ENCODE results near the gene C12orf57. TPM values are rescaled to one million over a fixed set of nuclear protein-coding genes. Genes with fewer than 3 reads are reported as not detected.

The C12orf57 gene
- total RNA-seq, 1 donor from 2014 or later = 227 TPM

DNA sequence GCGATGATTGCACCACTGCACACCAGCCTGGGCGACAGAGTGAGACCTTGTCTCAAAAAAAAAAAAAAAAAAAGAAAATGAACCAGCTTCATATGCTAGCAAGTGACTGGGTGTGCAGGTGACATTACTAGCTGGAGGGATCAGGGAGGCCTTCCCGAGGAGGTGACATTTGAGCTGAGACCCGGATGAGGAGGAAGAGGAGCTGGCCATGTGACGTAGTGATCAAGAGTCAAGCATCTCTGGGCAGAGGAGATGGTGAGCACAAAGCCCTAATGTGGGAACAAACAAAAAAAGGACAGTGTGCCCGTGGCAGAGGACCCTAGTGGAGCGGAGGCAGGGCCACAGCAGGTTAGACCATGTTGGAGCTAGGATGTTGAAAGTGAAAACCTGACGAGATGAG is 3.8 kb downstream of the C12orf57 start:
- DNase-seq = no peak
- no peaks in the 10 kb centered on the region for H3K27me3 ChIP-seq (ENCODE audit: low read depth)
- no peaks in the 10 kb centered on the region for H3K9me3 ChIP-seq (replicated peaks)
- no peak overlapping the region for H3K4me3 ChIP-seq
- TF ChIP-seq, protein P1, sequence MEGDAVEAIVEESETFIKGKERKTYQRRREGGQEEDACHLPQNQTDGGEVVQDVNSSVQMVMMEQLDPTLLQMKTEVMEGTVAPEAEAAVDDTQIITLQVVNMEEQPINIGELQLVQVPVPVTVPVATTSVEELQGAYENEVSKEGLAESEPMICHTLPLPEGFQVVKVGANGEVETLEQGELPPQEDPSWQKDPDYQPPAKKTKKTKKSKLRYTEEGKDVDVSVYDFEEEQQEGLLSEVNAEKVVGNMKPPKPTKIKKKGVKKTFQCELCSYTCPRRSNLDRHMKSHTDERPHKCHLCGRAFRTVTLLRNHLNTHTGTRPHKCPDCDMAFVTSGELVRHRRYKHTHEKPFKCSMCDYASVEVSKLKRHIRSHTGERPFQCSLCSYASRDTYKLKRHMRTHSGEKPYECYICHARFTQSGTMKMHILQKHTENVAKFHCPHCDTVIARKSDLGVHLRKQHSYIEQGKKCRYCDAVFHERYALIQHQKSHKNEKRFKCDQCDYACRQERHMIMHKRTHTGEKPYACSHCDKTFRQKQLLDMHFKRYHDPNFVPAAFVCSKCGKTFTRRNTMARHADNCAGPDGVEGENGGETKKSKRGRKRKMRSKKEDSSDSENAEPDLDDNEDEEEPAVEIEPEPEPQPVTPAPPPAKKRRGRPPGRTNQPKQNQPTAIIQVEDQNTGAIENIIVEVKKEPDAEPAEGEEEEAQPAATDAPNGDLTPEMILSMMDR (IDR thresholded peaks at IDR 0.05; ENCODE audit: borderline replicate concordance) = no peak
- H3K4me1 ChIP-seq = peaks cover 41% of the 10 kb centered on the region
- intact Hi-C loops (cut with micrococcal nuclease) = no loop called here
- no peak overlapping the region for H3K27ac ChIP-seq (replicated peaks)
- H3K36me3 ChIP-seq = peaks cover 21% of the 10 kb centered on the region

DNA sequence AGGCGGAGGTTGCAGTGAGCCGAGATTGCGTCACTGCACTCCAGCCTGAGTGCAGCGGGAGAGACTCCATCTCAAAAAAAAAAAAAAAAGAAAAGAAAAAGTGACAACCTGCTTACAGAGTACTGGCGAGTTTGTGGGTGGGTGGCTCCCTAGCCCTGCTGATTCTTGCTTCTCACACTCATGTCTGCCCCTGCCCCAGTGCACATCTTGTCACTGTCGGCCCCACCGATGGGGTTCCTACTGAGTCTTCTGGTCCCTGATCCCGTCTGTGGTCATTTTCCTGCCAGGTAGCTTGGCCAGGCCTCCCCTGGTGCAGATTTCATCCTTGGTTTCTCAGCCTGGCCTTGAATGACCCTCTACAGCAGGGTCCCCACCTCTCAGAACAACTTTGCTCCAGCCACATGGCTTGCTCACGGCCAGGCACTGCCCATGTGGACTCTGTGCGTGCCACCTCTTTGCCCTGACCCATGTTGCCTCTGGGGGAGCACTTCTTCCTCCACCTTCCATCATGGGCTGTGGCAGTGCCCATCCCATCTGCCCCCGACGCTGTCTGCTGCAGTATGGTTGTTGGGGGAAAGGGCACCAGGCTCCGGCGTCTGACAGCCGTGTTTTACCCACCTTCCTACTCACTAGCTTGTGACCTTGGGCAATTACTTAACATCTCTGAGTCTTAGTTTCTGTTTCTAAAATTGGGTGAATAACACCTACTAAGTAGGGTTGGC is 5.2 kb downstream of the C12orf57 start:
- Histone ChIP-seq H3K27me3 (ENCODE audit: low read depth) (no peaks in the 10 kb centered on the region), H3K4me3 (no peak overlapping the region), H3K4me1 (peaks cover 42% of the 10 kb centered on the region), H3K9me3 (replicated peaks) (no peaks in the 10 kb centered on the region), H3K27ac (replicated peaks) (no peak overlapping the region), H3K36me3 (peaks cover 21% of the 10 kb centered on the region)
- peak; percentile 13 for DNase-seq
- TF ChIP-seq, protein P1 (IDR thresholded peaks at IDR 0.05; ENCODE audit: borderline replicate concordance) = no peak
- intact Hi-C loops (cut with micrococcal nuclease) = no loop called here

DNA sequence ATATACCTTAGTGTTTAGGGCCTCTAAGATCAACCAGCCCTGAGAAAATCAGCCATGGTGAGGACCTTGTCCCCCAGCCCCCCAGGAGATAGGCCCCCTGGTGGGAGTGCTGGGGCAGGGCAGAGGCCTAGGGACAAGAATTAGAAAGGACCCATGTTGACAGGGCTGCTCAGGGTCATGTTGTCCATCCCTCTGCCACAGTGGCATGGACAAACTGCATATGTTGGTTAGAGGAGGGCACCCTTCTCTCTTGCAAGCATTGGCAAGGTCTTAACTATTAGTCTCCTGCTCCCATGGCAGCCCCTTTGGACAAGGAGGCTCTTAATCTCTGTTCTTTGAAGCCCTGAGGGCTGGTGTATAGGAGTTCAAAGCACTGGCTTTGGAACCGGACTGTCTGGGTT is 6.6 kb downstream of the C12orf57 start:
- TF ChIP-seq, protein P1 (IDR thresholded peaks at IDR 0.05; ENCODE audit: borderline replicate concordance) = no peak
- H3K9me3 ChIP-seq (replicated peaks) = no peaks in the 10 kb centered on the region
- DNase-seq = no peak
- H3K36me3 ChIP-seq = peaks cover 18% of the 10 kb centered on the region
- H3K27me3 ChIP-seq (ENCODE audit: low read depth) = no peaks in the 10 kb centered on the region
- intact Hi-C loops (cut with micrococcal nuclease) = no loop called here
- H3K4me3 ChIP-seq = no peak overlapping the region
- peaks cover 31% of the 10 kb centered on the region for H3K4me1 ChIP-seq
- peak overlapping the region; percentile 33 for H3K27ac ChIP-seq (replicated peaks)

DNA sequence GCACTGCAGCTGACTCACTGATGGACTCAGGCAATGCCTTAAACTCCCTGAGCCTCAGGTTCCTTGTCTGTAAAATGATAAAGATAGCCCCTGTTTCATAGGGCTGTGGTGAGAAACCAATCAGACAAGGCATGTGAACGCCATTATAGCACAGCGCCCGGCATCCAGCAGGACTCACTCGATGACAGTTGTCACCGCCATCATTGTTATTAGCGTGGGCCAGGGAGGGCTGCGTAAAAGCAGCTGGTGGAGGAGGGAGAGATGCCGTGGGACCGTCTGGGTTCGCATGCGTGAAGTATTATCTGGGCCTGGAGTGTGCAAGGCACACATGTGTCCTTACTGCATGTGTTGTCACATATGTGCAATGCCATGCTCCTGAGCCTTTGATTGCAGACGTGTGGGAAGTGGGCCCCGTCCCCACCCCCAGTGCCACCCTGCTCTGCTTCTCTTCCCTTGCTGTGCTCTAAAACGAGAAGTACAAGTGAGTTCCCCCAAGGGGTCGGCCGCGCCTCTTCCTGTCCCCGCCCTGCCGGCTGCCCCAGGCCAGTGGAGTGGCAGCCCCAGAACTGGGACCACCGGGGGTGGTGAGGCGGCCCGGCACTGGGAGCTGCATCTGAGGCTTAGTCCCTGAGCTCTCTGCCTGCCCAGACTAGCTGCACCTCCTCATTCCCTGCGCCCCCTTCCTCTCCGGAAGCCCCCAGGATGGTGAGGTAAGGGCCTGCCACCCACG is 7.2 kb downstream of the C12orf57 start, which contains the start of gene PTPN6:
Gene PTPN6 (plus strand): TSS at position 546 of the 730 bp plus-strand sequence. CDS start 157 bp downstream, at position 703.
- TF ChIP-seq, protein P1 (IDR thresholded peaks at IDR 0.05; ENCODE audit: borderline replicate concordance) = no peak
- no peaks in the 10 kb centered on the region for H3K9me3 ChIP-seq (replicated peaks)
- intact Hi-C loops (cut with micrococcal nuclease) = no loop called here
- peak within 1 kb of the TSS; percentile 66 for H3K27ac ChIP-seq (replicated peaks)
- peaks cover 26% of the 10 kb centered on the region for H3K4me1 ChIP-seq
- H3K36me3 ChIP-seq = peaks cover 13% of the 10 kb centered on the region
- no peaks in the 10 kb centered on the region for H3K27me3 ChIP-seq (ENCODE audit: low read depth)
- H3K4me3 ChIP-seq = peak within 1 kb of the TSS; percentile 51
- peak; percentile 72 for DNase-seq

DNA sequence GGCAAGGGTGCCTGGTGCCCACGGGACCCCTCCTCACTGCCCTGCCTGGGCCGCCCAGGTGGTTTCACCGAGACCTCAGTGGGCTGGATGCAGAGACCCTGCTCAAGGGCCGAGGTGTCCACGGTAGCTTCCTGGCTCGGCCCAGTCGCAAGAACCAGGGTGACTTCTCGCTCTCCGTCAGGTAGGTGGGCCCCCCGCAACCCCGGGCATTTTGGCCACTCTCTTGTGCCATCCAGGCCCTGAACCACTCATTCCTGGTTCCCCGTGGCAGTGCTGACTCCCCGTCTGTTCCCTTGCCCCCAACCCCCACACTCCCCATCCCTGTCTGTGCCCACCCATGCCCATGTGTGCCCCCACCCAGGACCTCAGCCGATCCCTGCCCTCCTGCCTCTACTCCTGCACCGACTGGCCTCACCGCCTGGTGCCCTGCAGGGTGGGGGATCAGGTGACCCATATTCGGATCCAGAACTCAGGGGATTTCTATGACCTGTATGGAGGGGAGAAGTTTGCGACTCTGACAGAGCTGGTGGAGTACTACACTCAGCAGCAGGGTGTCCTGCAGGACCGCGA is 7.8 kb downstream of the C12orf57 start:
- no peak for DNase-seq
- Histone ChIP-seq H3K9me3 (replicated peaks) (no peaks in the 10 kb centered on the region), H3K4me3 (peak overlapping the region; percentile 51), H3K4me1 (peaks cover 19% of the 10 kb centered on the region), H3K36me3 (peaks cover 6% of the 10 kb centered on the region), H3K27me3 (ENCODE audit: low read depth) (no peaks in the 10 kb centered on the region), H3K27ac (replicated peaks) (peak overlapping the region; percentile 66)
- intact Hi-C loops (cut with micrococcal nuclease) = no loop called here
- TF ChIP-seq, protein P1 (IDR thresholded peaks at IDR 0.05; ENCODE audit: borderline replicate concordance) = no peak

Data from left ventricle myocardium inferior (tissue), 1 donor.